Stimulated activated CD4-positive, alpha-beta T cell treated with anti-CD3 and anti-CD28 coated beads, Interleukin-12 subunit alpha, Interleukin-12 subunit beta, amount 100 ng/mL, for 24 hours (primary cell): ENCODE measurements around the gene MCHR1.

ENCODE experiments used
- DNase-seq, 2 experiments: peaks; one replicate each; pipeline ENCODE4 v3.0.0-alpha.2; 2020; ENCODE audit warnings: low read depth in 2 of 2

MCHR1 gene

GRCh38 chr22:40726514-40726913, 47.2 kb downstream of the MCHR1 start:
- no peak for DNase-seq

- no peak for DNase-seq
These were observed 48.0 kb downstream of the MCHR1 start for GRCh38 chr22:40727070-40727963.

- no peak for DNase-seq
These were observed 48.8 kb downstream of the MCHR1 start for GRCh38 chr22:40727964-40728615.

- peak; percentile 13 to 32 for DNase-seq
These were observed 49.5 kb downstream of the MCHR1 start for GRCh38 chr22:40728731-40729189.

- no peak for DNase-seq
These were observed 50.0 kb downstream of the MCHR1 start for GRCh38 chr22:40729284-40729683.
